Fibroblast of lung (primary cell): Measurements from ENCODE around the gene PTGES3.

Experiments
- CTCF ChIP-seq, 2 donors: IDR thresholded peaks in 1 of 2; conservative IDR thresholded peaks in 1 of 2; 1 replicate in 1 of 2; 2 replicates in 1 of 2; pipeline ENCODE4 v1.5.1; 2011 to 2012; ENCODE audit warnings: low read length in 2 of 2, control low read depth in 1 of 2, inconsistent platforms in 1 of 2, low read depth in 1 of 2, mild to moderate bottlenecking in 1 of 2
- EZH2 ChIP-seq: IDR thresholded peaks from 2 replicates; pipeline ENCODE4 v1.5.1; 2012; ENCODE audit warnings: low read length, control low read depth, mild to moderate bottlenecking; ENCODE audit errors: missing control alignments

- TF ChIP-seq EZH2 (no peak), CTCF (conservative IDR thresholded peaks at IDR 0.05 in 1 of 2, IDR thresholded peaks at IDR 0.05 in 1 of 2; ENCODE audit: low read depth in 1 of 2, low read length in 2 of 2) (no peak)
Measured at GRCh38 chr12:56728139-56728861, 40.2 kb upstream of the PTGES3 start.
